Putamen (tissue), 1 donor: ENCODE data around the gene CHMP5.

ENCODE experiments used
- DNase-seq: peaks from one replicate; pipeline ENCODE4 v3.0.0-alpha.2; 2016; ENCODE audit warnings: low spot score

CHMP5 gene

DNA sequence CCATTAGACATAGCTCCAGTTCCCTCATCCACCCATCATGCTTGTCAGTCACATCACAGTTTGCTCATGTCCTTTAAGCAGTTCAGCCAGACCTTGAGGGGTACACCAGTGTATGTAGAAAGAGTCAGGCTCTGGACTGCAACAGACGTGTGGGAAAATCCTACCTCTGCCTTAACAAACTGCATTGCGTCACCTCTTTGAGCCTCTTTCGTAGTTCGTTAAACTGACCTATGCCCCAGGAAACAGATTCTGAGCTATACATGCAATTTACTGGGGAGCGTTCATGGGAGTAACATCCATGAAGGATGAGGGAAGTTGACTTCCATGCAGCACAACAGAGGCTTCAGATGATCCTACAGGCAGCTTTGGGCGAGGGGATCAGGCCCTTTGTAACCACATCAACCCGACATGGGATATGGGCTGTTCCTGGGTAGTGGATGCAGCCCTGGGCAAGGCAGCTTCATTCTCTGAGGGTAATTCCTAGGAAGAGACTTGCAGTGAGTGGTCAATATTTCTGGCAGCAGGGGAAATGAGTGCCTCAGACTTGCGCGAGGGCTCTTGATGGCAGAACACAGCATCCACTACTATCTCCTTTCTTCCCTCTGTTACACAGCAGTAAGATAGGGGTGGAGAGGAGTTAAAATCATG, 20.6 kb upstream of the CHMP5 start:
- DNase-seq = no peak

DNA sequence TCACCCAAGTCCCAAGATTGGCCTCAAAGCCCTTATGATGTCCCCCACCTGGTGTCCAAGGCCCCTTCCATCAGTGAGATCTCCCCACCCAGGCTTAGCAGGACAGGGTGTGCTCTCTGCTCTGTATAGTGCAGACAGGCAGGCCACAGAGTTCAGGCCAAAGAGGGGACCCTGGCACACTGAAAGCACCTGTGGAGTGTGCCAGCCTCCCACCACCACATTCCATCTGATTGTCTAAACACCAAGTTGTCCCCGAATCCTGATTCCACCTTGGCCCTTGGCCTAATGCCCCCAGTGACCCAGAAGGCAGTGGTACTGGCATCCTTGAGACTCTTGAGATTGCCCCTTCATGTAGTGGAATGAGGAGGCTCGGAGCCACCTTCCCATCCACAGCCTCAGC, 19.5 kb upstream of the CHMP5 start:
- no peak for DNase-seq

DNA sequence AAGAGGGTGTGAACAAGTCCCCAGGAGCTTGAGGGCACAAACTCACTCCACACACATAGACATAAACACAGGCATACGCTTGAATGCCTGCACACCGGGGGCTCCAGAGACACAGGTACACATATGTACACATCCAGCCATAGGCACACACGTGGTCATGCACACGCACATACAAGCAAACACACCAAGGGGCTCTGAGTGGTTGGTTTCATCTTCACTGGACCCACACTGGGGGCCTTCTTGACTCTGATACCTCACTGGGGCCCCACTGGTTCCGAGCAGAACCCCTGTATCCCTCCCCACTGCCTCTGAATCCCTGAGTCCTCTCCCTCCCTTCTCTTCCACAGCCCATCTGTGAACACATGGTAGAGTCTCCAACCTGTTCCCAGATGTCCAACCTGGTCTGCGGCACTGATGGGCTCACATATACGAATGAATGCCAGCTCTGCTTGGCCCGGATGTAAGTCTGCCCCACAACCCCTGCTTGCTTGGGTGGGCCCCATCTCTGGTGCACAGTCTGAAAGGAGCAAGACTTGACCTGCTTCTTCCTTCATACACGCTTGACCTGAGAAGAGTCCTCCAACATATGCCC, 18.5 kb upstream of the CHMP5 start:
- no peak for DNase-seq

DNA sequence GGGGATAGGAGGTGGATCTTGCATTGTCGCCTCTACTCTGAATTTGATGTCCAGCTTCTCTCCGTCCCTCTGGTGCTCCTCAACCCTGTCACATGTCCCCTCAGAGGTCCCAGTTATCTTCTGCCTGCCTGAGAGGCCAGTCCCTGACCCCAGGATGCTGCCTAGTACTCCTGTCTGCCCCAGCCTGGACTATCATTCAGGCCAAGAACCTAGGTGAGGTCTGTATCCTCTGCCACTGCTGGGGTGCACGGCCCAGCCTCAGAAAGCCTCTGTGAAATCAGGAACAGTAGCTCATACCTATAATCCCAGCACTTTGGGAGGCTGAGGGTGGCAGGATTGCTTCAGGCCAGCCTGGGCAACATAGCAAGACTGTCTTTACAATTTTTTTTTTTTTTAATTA, 16.2 kb upstream of the CHMP5 start:
- DNase-seq = no peak

DNA sequence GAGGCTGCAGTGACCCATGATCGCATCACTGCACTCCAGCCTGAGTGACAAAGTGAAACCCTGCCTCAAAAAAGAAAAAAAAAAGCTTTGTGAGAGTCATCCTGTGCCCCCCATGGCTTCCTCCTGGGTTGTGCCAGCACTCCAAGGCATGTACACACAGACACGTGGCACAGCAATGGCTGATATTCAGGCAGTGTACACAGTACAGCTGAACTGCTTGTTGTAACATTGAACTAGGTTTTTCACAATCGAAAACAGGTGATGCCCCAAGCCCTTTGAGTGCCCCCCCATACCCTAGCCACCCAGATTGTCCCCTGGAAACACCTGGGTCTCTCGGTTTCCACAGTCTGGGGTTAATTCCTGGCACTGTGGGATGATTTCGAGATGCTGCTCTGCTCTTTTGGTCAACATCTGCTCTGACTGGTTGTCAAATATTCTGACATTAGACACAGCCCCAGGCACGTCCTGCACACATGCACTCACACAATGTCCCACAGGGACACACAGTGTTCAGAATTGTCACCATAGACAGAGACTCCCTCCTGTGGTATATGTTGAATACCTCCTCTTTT, 15.7 kb upstream of the CHMP5 start:
- no peak for DNase-seq

DNA sequence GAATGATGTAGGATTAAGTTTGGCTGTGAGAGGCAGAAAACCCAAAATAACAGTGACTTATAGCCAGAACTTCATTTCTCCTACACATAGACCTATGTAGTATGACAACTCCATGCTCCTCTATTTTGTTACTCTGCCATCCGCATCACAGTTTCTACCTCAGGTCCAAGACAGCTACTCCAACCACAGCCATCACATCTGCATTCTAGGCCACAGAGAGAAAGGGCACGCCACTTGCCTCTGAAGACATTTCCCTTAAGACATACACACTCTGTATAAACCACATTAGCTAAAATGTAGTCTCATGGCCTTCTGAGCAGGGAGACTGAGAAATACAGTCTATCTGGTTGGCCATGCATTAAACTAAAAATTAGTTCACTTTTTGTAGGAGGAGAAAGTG, 14.9 kb upstream of the CHMP5 start:
- no peak for DNase-seq

DNA sequence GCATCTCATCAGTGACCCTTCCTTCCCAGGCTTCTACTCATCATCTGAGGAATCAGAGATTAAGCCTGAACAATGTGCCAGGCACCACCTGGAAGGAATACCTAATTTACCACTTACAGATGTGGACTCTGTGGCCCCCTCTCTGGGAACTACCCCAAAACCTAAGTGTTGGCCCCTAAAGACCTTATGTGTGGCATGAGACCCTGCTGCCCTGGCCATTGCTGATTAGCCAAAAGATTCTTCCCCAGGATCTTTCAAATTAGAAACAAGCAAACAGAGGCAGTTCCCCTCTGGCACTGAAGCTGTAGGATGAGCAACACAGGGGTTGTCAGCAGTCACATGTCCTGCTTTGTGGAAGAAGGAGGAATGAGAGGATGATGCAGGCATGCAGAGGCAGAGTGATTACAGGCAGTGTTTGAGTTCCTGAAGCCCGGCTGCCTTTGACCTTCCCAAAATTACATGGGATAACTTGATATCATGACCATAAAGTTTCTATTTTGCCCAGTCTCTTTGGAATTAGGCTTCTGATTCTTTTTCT, 14.3 kb upstream of the CHMP5 start:
- no peak for DNase-seq

DNA sequence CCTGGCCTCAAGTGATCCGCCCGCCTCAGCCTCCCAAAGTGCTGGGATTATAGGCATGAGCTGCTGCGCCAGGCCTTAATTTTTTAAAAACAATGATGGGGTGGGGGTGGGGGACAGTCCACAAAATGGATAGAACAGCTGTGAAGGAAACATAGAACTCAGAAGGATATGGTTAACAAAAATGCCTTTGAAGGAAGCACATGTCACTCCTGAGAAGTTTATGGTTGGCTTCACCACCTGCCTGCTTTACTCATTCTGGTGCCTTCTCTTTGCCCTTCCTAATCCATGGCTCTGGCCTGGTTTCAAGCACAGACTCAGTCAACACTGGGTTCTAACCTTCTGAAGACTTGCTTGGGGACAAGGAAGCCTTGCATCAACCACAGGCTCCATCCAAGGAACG, 10.6 kb upstream of the CHMP5 start:
- no peak for DNase-seq

DNA sequence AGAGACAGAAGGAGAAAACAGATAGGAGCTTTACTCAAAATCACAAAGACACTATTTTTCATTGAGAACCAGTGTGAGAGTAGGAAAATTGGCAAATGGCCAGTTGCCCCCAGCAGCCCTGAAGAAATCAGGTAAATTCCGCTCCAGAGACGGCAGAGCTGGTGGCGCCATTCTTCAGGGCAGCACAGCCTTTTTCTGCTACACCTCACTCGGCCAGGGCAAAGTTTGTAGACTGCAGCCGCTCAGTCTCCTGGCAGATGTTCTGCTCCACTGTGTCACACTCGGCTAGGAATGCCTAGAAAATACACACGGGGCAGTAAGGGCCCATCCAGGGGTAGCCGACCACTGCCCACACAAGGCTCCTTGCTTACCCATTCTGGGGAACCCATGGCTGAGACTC, 9.8 kb upstream of the CHMP5 start:
- no peak for DNase-seq

DNA sequence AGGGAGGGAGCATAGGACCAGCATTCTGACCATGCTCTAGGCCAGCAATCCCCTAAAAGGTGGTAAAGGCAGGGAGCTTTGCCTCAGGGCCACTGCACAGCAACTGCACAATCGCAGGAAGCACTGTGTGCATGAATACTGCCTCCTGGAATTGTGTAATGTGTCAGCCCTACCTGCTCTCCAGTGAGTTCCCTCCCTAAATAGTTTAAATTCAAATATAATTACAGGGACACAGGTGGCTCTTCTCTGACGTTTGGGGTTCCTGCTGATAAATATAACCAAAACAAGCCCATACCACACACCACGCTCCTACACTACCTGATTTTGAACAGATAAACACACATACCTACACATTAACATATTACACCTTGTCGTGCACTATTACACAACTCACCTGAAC, 9.4 kb upstream of the CHMP5 start:
- no peak for DNase-seq

DNA sequence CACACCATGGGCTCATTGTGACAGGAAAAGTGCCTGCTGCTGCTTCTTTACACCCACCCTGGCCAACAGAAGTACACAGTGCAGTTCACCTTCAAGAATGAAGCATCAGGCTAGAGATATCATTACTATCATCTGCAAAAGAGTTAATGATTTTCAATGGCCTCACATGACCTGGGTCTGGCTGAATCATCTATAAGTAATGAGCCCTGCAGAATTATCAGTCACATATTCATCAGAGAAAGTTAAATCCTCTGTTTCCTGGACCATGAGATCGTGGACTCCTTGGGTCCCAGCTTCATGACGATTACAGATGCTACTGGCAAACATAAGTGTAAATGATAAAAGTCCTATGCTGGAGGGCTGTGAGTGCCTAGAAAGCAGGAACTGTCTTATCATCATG, 8.6 kb upstream of the CHMP5 start:
- DNase-seq = no peak

DNA sequence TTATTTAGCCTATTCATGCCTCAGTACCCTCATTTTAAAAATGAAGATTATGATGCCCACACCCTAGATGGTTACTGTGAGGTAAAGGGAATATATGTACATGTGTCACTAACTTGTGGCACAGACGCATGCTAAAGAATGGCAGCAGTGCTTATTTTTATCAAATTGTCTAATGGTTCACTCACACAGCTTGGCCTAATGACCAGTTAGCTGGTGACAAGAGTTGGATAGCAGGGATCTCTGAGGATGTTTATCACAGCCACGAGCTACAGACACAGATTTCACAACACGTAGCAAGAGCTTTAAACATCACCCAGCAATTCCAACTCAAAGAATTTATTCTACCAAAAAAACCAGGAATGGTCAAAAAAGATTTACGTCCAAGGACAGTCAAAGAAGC, 7.6 kb upstream of the CHMP5 start:
- DNase-seq = no peak

DNA sequence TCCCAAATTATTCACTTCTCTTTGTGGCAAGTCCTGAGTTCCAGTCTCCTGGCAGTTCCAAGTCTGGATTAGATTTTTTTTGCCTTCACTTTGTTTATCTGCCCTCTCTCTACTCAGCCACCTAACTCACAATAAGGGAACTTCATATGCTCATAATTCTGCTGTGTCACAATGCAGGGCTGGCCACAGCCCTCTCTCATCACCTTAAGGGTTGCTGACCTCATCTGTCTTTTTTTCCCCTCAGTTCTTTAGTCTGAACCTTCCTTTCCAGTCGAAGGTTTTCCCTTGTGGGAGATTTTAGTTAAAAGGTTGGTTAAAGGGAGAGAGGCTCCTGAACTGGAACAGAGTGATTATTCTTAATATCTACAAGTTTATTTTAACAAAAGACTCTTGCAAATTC, 4.5 kb upstream of the CHMP5 start:
- no peak for DNase-seq

DNA sequence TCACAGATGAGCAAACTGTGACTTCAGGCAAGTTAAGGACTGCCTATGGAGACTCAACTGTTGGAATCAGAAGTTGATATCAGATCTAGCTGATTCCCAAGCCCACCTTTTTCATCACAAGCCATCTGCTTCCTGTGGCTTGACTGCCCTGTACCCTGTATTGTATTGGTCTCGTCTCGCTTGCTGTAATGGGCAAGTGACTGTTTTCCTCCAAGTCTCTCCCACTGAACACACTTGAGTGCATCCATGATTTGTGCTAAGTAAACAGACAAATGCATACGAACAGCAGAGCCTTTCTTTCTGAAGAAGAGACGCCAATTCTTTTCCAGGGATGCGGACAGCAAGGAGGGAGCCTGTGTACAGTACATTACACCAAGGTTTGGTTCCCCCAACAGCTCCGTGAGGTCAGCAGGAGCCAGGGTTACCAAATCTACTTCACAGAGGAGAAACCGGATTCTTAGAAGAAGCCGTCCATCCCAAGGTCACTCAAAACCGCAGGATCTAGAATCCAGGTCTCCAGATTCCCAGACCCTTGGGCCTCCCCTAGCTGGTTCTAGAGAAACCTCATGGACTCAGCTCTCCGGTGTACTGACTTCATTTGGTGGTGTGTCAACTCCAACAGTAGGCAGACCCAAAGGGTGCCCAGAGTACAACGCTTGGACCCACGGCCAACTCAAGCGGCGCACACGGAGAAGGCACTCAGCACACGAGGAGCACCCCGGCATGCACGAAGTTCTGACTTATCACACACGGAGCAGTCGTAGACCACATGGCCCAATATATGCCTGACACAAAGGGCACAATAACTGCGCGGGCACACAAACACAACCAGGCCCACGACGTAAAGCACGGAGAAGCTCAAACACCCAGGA, 1.5 kb upstream of the CHMP5 start:
- DNase-seq = peak; percentile 6

DNA sequence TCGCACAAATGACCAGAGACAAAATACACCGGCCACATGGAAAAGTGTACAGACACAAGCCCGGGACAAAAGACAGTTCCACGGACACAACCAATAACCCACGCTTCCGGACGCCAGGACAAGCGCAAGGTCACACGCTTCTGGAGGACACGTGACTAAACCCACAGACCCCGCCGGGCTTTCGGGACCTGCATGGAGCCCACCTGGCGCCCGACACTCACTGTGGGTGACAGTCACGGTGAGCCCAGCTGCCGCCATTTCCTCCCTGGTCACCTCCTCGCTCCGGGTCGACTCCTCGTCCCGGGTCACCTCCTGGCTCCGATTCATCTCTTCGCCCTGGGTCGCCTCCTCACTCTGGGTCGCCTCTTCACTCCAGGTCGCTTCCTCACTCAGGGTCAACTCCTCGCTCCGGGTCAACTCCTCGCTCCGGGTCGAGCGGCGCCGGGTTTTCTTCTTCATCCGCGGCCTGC, 811 bp upstream of the CHMP5 start:
- DNase-seq = peak; percentile 42

DNA sequence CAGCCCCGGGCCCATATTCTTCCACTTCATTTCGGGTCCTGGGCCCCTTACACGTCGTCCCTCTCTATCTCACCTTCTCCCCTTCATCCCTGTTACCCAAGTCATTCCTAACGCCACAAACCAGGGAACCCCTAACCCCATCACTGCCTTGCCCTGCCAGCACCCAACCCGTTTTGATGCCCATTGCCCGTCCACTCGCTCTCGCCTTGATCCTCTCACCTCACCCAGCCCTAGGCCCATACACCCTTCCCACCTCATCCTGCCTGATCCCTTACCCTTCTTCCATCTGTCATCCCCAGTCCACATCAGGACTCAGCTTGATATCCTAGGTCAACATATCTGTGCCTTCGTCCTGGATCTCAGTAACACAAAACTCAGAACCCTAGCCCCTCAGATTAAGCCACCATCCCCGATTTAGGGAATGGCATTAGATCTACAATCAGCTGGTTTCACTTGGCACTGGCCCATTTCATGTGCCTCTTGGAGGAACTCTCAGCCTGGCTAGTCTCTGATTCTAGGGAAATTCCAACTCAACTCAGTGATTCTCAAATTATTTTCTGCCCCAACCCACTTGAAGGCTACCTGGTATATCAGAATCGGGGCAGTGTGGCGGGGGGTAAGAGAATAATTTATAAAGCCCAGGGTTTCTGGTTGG, 489 bp downstream of the CHMP5 start:
- DNase-seq = no peak

DNA sequence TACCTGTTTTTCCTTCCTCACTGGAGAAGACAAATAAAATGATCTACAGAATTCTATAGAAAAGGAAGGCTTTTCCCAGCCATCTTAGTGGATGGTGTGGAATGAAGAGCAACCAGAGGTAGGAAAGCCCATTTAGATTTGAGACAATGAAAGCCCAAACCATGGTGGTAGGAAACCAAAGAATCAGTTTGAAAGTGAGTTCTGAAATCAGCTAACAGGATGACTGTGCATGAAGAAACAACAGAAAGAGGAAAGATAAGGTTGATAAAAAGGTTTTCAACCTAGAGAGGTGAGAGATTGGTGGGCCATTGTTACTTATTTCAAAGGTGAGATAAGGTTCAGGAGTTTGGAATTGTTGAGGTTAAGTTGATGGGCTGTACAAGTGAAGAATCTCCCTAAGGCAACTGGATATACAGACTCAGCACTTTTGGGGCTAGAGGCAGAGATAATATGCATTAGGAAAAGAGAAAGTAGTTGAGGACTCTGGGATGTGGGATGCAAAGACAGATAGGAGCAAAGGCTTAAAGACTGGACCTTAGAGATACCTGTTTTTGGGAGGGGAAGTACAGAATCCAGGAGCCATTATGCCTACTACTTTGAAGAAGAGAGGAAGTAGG, 2.4 kb downstream of the CHMP5 start:
- no peak for DNase-seq

DNA sequence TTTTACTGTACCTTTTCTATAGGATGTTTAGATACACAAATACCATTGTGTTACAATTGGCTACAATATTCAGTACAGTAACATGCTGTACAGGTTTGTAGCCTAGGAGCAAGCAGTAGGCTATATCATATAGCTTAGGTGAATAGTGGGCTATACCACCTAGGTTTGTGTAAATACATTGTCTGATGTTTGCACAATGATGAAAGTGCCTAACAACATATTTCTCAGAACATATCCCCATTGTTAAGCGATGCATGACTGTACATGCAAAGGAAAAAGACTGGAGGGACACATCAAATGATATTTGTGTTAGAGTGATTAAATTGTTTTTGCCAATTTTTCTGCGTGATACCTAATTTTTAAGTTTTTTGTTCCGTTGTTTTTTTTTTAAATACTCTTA, 5.3 kb downstream of the CHMP5 start:
- no peak for DNase-seq

DNA sequence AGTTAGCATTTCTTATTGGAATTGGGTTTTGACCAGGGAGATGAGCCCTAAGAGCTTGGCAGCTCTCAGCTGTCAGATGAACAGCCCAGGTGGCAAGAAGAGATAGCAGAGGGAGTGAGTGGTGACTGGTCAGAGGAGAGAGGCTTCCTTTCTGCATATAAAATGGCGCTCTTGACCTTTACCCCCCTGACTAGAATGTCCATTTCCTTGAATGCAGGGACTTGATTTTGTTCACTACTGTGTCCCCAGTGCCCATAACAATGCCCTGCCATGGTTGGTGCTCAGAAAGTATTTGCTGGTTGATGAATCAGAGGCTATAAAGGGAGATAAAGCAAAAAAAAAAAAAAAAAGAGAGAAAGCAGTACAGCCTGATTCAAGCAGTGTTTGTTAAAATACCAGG, 7.2 kb downstream of the CHMP5 start:
- no peak for DNase-seq

DNA sequence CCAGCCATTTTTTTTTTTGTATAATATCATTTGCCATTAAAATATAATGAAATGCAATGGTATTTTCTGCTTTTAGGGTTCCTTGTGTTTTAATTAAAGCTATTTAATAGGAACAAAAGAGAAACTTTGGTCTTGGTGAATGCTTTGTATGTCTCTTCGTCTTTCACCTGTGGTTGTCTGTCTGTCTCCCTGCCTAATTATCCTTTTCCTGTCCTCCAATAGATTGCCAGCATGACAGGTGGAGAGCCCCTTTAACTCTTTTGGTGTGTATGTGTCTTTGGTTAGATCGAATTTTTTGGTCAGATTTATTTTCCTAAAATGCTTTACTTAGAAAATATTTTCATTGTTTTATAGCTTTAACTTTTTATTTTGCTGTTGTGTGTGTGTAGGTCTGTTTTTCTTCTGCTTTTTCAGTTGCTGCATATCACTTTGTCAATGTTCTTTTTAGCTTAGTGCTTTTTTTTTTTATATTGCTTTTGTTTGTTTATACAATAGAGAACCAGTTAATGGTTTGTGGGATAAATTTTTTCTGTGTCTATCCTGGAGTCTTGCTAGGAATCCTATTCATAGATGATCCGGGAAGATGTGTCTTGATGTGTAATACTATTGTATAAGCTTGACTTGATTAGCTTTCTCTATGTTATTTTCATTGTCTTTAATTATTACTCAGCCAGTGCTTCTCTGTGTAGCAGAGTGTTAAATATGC, 8.6 kb downstream of the CHMP5 start:
- DNase-seq = no peak

DNA sequence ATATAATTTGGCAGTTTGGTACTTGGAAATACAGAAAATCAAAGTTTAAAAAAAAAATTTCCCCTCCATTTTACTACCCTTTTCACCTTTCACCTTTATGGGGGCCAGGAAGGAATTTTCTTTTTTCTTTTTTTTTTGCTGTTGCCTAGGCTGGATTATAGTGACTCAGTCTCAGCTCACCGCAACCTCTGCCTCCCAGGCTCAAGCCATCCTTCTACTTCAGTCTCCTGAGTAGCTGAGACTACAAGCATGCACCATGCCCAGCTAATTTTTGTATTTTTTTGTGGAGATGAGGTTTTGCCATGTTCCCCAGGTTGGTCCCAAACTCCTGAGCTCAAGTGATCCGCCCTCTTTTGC, 9.1 kb downstream of the CHMP5 start:
- DNase-seq = no peak
